Activated T-cell treated with anti-CD3 and anti-CD28 coated beads for 1 hour (primary cell): ENCODE results near the gene CGRRF1.
A peak's percentile ranks its signal among the peaks of the same experiment; 100 is the strongest.

Source experiments
- DNase-seq: peaks from one replicate; pipeline ENCODE4 v3.0.0-alpha.2; 2020; ENCODE audit warnings: low read depth

The CGRRF1 gene

DNA sequence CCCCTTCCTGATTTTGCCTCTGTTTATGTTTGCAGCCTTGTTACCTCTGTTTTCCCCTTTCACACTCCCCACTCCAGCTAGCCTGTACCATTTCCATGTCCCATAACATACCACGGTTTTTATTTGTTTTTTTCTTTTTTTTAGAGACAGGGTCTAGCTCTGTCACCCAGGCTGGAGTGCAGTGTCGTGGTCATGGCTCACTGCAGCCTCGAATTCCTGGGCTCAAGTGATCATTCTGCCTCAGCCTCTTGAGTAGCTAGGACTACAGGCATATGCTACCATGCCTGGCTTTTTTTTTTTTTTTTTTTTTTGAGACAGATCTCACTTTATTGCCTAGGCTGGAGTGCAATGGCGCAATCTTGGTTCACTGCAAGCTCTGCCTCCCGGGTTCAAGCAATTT lies 38.8 kb downstream of the CGRRF1 start:
- DNase-seq: no peak

- no peak for DNase-seq
Observed at GRCh38 chr14:54549862-54550261, 40.2 kb downstream of the CGRRF1 start.

GRCh38 chr14:54550514-54550913 lies 40.8 kb downstream of the CGRRF1 start:
- no peak for DNase-seq

GRCh38 chr14:54554401-54554800 lies 44.7 kb downstream of the CGRRF1 start:
- no peak for DNase-seq

DNA sequence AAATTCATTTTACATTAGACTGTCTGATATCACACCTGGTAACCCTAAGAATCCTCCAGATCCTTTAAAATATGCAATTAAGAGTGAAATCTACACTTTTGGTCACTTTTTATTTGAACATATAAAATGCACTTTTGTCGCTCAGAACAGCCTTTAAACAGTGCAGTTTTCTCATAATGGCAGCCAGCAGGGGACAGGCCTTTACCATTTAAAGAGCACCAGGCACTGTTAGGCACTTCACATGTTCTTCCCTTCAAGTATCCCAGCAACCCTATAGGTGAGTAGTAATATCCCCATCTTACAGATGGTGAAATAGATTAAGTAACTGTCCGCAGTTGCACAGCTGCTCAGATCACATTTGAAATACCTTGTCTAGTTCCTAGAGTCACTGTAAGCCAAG lies 45.9 kb downstream of the CGRRF1 start:
- DNase-seq: no peak

DNA sequence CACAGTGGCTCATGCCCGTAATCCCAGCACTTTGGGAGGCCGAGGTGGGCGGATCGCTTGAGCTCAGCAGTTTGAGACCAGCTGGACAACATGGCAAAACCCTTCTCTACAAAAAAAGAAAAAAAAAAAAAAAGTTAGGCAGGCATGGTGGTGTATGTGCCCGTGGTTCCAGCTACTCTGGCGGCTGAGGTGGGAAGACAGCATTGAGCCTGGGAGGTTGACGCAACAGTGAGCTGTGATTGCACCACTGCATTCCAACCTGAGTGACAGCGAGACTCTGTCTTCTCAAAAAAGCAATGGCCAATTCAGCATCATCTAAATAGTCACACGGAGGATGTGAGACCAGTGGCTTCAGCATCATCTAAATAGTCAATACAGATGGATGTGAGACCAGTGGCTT lies 46.8 kb downstream of the CGRRF1 start:
- no peak for DNase-seq

DNA sequence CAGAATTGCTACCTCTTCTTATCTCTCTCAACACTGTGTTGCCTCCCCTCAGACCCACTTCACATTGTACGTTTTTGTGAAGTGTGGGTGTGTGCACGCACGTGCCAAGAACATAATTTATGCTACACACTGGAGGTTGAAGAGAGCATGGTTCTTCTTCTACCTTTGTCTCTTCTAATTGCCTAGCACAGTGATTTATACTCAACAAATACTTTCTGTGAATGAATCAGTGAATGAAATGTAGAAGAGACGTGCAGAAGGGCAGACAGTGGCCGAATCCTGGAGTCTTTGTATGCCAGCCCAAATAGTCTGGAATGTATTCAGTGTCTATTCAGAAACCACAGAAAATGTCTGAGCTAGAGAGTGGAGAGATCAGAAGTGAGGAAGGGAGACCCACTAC lies 52.6 kb downstream of the CGRRF1 start:
- DNase-seq: no peak

DNA sequence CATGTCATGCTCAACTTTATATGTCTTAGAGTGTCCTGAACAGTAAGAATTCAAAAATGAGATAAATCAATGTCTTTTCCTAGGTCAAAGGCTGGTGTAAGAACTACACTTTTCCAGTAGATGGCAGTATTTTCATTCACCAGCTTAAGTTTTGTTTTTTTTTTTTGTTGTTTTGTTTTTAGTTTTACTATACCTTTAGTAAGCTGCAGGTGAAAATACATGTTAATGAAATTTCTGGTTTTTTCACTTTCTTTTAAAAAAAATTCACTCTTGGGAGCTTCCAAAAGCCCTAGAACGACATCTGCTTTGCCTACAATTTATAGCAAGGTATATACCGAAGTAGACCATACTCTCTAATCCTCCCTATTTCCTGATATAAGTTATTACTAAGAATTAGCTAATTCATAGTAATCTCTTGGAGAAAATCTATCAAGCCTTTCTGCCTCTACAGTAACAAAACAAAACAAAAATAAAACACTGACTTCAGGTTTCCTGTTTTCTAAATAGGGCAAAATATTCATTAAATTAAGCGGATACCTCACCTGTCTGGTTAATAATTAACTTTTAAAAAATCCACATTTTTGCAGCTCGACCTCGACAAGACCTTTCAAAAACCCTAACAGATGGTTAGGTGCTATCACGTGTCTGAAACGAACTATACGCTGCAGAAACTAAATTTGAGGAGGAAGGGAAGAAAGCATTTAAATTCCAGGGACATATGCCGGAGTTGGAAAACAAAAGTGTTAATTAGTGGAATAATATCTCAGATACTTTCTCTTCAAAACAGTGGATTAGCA lies 54.6 kb downstream of the CGRRF1 start:
- no peak for DNase-seq

GRCh38 chr14:54564868-54565784 lies 55.4 kb downstream of the CGRRF1 start:
- DNase-seq: peak; percentile 49

DNA sequence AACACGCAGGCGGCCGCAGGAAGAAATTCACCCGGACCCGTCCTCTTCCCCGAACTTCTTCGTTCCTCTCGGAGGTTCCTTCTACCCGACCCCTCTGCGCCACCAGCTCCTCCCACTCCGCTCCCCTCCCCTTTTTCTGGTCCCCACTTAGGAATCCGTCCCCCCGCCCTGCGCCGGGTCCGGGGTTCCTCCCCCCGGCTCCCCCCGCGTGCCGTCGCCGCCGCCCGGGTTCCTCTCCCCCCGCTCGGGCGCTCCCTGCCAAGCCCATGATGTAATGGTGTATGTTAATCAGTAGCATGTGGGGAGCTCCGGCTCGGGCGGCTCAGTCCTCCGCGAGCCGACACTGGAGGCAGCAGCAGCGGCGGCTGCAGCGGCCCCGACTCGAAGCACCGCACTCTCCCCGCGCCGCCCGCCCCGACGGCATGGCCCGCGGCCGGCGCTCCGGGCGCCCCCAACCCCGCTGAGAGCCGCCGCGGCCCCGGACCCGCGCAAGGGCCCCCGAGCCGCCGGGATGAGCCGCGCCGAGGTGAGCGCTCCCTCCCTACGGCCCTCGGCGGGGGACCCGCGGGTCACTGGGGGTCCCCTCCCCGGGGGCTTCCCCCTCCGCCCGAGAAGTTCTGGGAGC lies 56.2 kb downstream of the CGRRF1 start:
- DNase-seq: peak; percentile 69

DNA sequence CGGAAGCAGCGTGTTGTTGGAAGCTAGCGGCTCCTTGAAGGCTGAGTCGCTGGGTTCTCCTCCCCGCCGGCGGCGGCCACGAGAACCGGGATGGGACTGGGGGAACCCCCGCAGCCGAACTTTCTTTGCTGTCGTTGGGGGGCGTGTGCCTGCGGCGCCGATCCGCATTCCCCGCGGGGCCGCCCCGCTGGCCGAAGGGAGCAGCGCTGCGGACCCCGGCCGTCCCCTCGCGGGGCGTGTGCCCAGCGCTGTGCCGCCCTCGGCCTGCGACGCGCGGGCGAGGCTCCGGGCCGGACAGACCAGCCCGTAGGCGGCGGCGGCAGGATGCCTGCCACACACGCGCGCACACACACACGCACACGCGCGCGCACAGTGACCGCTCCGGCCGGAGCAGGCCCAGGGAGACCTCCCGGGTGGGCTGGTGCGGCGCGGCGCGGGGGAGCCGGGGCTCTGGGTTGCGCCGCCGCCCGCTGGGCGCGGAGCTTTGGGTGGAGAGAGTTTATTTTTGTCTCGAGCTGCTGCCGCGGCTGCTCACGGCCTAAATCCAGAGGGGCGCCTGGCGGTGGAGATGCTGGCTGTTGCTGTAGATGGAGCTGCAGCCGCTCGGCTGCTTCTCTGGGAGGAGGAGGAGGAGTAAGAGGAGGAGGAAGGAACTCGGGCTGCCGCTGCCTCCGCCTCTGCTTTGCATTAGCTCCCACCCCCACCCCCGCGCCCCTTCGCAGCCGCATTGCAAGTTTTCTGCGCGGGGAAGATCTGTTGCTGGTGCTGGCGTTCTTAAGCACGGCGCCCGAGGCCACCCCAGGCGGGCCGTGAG lies 56.9 kb downstream of the CGRRF1 start, which contains the start of gene SAMD4A:
SAMD4A (plus strand) TSS at position 719 of the 814 bp plus-strand sequence. CDS start 789 bp downstream, outside the sequence.
- peak; percentile 38 for DNase-seq

DNA sequence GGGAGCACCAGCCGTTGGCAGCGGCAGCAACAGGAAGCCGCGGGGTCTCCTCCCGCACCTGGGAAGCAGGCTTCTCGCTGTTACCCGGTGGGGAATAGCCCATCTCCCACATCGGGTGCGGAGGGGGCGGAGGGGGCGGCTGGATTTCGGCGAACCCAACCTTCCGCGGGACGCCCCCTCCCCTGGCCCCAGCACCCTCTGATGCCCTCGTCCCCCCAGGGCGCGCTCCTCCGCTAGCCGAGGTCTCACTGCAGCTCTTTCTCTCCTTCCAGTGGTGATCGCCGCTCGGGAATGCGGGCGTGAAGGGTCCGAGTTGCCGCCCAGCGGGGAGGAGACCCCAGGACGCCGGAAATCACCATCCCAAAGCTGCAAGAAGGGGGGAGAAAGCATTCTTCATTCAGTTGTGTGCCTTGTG lies 57.5 kb downstream of the CGRRF1 start:
- no peak for DNase-seq

DNA sequence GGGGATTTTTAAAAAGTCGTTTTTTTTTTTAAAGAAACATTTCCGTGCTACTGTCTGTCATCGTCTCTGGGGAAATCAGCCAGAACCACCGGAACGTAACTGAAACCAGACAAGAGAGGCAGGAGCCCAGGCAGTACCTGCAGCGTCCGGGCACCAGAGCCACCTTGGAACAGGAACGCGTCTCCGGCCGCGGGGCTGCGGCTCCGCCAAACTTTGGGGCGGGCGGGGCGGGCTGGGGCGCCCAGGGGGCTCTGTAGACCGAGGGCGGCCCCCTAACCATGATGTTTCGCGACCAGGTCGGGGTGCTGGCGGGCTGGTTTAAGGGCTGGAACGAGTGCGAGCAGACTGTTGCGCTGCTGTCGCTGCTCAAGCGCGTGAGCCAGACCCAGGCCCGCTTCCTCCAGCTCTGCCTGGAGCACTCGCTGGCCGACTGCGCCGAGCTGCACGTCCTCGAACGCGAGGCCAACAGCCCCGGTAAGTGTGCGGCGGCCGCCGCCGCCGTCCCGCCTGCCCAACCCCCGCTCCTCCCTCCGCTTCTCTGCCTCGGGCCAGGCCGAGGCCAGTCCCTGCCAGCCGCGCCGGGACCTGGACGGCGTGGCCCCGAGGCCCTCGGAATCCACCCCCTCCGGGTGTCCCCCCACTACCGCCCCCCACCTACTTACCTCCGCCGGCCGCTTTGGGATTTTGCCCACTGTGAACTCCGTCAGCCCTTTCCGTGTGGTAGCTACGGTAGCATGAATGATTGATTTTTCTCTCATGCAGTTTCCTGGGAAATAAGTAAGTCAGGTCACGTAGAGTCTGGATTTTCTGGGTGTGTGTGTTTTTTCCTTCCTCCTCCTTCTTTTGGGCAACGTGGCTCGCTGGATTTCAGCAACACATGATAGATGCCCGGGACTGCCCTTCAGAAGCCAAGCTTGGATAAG lies 58.2 kb downstream of the CGRRF1 start:
- DNase-seq: no peak

DNA sequence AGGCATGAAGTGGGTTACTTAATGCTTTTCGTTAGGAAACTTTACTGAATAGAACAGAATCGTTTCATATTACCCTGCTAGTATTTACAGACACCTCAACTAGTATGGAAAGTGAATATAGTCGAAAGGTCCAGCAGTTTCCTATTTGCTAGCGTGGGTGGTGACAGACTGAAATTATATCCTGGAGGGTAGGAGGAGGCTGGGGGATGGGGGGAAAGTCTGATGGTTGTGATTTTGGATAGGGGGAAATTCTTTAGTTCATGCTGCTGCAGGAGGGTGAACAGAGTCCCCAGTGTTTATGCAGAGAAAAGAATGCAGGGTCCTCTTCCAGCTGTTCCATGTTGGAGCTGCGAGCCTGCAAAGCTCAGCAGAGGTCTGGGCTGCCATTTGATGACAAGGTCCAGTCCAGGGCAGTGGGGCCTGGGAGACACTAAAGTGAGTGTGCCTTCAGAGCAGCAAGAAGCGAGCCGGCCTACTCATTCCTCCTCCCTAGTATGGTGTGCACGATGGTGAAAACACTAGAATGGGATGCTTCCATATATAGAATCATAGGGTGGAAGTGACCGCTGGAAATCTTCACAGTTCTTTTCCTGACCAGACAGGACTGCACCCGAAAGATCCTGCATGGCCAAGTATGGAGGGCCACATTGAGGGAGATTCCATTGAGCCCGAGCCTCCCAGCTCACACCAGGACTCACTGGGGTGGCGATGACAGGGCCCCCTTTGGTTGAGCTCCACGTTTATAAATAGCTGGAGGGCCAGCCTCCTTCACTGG lies 59.3 kb downstream of the CGRRF1 start:
- no peak for DNase-seq

DNA sequence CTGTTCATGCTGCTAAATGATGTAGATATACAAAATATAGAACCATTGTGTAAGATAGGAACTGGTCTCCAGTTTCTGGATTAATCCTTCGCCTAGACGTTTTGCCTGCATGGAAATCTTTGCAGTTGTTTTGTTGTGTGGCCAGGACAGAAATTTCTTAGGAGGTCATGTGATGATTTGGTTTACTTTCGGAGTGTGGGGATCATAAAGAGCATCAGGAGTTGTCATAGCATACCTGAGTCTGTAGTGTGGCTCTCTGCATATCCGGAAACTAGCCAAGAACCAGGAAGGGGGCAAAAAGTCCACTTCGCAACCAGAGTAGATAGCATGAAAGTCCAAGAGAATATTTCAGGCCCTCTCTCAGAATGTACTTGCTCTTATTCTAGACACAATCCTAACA lies 60.3 kb downstream of the CGRRF1 start:
- no peak for DNase-seq

DNA sequence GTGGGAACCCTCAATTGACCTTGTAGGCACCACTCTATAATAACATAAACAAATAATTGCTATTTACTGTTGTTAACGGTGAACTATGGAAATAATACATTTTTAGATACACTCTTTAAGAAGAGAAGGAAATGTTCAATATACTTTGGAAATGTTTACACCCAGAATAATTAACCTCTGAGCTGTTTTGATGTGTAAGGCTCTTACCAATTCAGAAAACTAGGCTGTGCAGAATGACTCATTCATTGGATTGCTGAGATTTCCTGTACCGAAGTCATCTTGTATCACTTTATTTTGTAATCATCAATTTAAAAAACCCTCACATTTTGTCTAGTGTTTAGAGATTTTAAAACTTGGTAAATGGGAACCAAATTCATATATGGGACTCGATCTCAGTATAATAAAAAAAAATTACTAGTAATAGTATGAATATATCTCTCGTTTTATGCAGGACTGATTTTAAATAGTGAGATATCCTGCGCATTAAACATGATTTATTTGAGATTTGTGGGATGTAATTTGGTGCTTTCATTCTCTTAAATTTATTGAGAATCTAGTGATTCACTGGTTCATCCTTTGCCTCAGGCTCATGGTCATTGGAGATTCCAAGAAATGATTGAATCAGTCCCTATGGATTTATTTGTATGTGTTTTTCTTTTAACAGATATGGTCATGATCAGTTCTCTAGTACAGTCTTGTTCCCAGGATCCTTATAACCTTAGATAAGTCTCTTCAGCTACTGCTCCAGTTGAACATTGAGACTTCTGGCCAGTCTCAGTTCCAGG lies 61.1 kb downstream of the CGRRF1 start:
- no peak for DNase-seq

DNA sequence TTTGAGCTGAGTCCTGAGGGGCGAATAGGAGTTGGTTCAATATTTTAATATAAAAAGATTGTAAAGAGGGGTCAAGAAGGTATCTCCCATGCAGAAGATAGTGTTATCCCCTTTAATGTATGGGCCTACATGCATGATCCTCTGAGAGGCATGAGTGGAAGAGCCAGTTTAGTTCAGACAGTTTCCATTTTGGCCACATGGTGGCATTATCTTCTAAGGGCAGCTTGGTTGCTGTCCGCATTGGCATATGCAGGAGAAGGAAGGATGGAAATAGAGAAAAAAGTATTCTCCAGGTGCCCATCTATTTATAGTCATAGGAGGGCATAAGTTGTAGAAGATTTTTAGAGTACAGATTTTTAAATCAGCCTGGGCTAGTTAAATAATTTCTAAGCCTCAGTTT lies 62.6 kb downstream of the CGRRF1 start:
- DNase-seq: no peak

DNA sequence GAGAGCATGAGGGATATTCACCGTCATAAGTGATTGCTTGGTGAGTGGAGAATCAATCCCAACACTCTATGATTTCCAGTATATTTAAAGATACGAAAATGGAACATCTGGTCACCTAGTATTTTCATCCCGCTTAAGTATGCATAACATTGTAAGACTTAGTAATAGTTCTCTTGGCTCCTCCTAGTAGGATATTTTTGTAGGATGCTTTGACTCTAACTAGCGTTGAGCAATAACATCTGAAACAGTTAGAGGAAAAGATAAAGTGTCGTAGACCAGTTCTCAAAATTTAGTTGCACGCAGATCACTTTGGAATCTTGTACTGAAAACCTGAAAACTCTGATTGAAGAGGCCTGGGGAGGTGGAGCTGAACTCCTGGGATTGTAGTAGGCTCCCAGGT lies 64.8 kb downstream of the CGRRF1 start:
- DNase-seq: no peak

DNA sequence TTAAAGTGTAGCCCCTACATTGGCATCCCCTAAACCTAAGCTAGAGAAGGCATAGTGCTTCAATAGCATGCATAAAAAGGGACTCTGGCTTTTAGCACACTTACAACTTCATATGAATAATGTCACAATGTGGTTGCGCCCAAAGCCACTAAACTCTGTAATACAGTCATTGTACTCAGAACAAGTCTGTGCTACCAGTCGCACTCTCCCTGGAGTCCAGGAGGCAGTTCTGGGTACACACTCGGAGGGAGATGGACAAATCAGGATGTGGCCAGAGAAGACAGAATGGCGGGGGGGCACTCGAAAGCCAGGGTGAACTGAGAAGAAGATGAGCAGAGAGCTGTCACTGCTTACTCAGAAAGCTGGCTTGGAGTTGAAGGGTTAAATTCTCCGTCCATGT lies 67.8 kb downstream of the CGRRF1 start:
- DNase-seq: no peak
